Body of pancreas (tissue), 4 donors: ENCODE measurements around the gene BICD2. TPM values are rescaled to one million over a fixed set of nuclear protein-coding genes. Genes with fewer than 3 reads are reported as not detected.
A peak's percentile ranks its signal among the peaks of the same experiment; 100 is the strongest.

Experiments
- ATAC-seq: fragments of 150-250 bp; one replicate; pipeline ENCODE4 v1.9.1; 2016
- DNase-seq, 4 donors: peaks; one replicate each; pipeline ENCODE4 v3.0.0-alpha.2; 2019
- H3K27ac ChIP-seq, 4 donors: fragments of 200-600 bp; sonication (generic); 1 replicate in 3 of 4; 2 replicates in 1 of 4; pipeline versions ENCODE4 v1.5.1 to v1.6.1; 2016 to 2019; ENCODE audit warnings: mild to moderate bottlenecking in 1 of 4, mixed read lengths in 1 of 4, moderate library complexity in 1 of 4
- H3K27me3 ChIP-seq, 2 donors: fragments of 200-600 bp; sonication (generic); one replicate each; pipeline ENCODE4 v1.6.0; 2016; ENCODE audit warnings: mild to moderate bottlenecking in 1 of 2
- H3K36me3 ChIP-seq, 2 donors: fragments of 200-600 bp; sonication (generic); replicated peaks in 1 of 2; 2 replicates each; pipeline ENCODE4 v1.5.1; 2016; ENCODE audit warnings: low read depth in 2 of 2; ENCODE audit not compliant: insufficient read depth in 1 of 2
- H3K4me1 ChIP-seq: fragments of 200-600 bp; sonication (generic); one replicate; pipeline ENCODE4 v1.6.0; 2016
- H3K4me3 ChIP-seq, 2 donors: fragments of 200-600 bp; sonication (generic); 1 replicate in 1 of 2; 2 replicates in 1 of 2; pipeline ENCODE4 v1.5.1; 2016 to 2019
- H3K9me3 ChIP-seq, 3 donors: fragments of 200-600 bp; sonication (generic); 1 replicate in 2 of 3; 2 replicates in 1 of 3; pipeline ENCODE4 v1.5.1; 2016
- CTCF ChIP-seq, 7 experiments: fragments of 450-650 bp in 4 of 7; fragments of 200-600 bp in 3 of 7; sonication (generic) in 3 of 7; IDR thresholded peaks; one replicate each; pipeline ENCODE4 v1.5.1; 2016 to 2019; ENCODE audit warnings: antibody characterized with exemption in 7 of 7
- POLR2A ChIP-seq, 3 donors: fragments of 450-650 bp; IDR thresholded peaks; one replicate each; pipeline ENCODE4 v1.6.1; 2016; ENCODE audit warnings: antibody characterized with exemption in 3 of 3, mild to moderate bottlenecking in 2 of 3
- WGBS, 2 donors: methylation state at CpG; one replicate each; pipeline ENCODE4 v1.1.5; 2017; 5-methylcytosine and 5-hydroxymethylcytosine counted together
- intact Hi-C: fragments of 100-400 bp; cut with DNase I; formaldehyde crosslinking; loops from one replicate; pipeline ENCODE4 v1.15.1; 2023
- total RNA-seq, 2 donors: library from RNA; depleted of rRNA; stranded (reverse); fragments of >200 nt; gene quantifications; one replicate each; pipeline ENCODE4 v1.1.0, GENCODE V29; 2016

Gene BICD2
- total RNA-seq, 2 donors from 2014 or later, result 16.1 to 16.8 TPM

GRCh38 chr9:92722386-92723298, 42.0 kb downstream of the BICD2 start:
- no peaks in the 10 kb centered on the region for H3K4me1 ChIP-seq
- no peaks in the 10 kb centered on the region for H3K9me3 ChIP-seq
- peak in 1 of 4 donors; percentile 9 for DNase-seq
- intact Hi-C loops, result no loop called here
- WGBS, 2 donors, result 84 to 87% methylated on average over 15 to 16 of the region's 16 CpGs
- H3K36me3 ChIP-seq, result peaks cover 20 to 34% of the 10 kb centered on the region in 2 donors
- no peaks in the 10 kb centered on the region for H3K27me3 ChIP-seq
- ATAC-seq, result no peak
- TF ChIP-seq POLR2A (IDR thresholded peaks at IDR 0.05), result no peak
- TF ChIP-seq CTCF (IDR thresholded peaks at IDR 0.05), result no peak
- no peak overlapping the region for H3K27ac ChIP-seq
- no peak overlapping the region for H3K4me3 ChIP-seq

- Histone ChIP-seq H3K36me3 (peaks cover 24 to 37% of the 10 kb centered on the region in 2 donors), H3K27me3 (no peaks in the 10 kb centered on the region), H3K27ac (no peak overlapping the region), H3K4me1 (no peaks in the 10 kb centered on the region), H3K4me3 (no peak overlapping the region), H3K9me3 (no peaks in the 10 kb centered on the region)
- intact Hi-C loops, result no loop called here
- ATAC-seq (no peak), DNase-seq (no peak)
- TF ChIP-seq CTCF (IDR thresholded peaks at IDR 0.05) (no peak), POLR2A (IDR thresholded peaks at IDR 0.05) (no peak)
- 85 to 92% methylated on average over 6 to 7 of the region's 7 CpGs for WGBS, 2 donors
Observed at GRCh38 chr9:92721548-92721947, 43.1 kb downstream of the BICD2 start.

- H3K9me3 ChIP-seq, result no peaks in the 10 kb centered on the region
- no peaks in the 10 kb centered on the region for H3K4me1 ChIP-seq
- H3K27me3 ChIP-seq, result no peaks in the 10 kb centered on the region
- DNase-seq (peak in 1 of 4 donors; percentile 6), ATAC-seq (no peak)
- intact Hi-C loops, result no loop called here
- no peak for TF ChIP-seq POLR2A (IDR thresholded peaks at IDR 0.05)
- no peak for TF ChIP-seq CTCF (IDR thresholded peaks at IDR 0.05)
- WGBS, 2 donors, result 84 to 85% methylated on average over 8 of the region's 8 CpGs
- no peak overlapping the region for H3K4me3 ChIP-seq
- H3K27ac ChIP-seq, result no peak overlapping the region
- H3K36me3 ChIP-seq, result peaks cover 24 to 37% of the 10 kb centered on the region in 2 donors
Observed at GRCh38 chr9:92720807-92721535, 43.7 kb downstream of the BICD2 start.

GRCh38 chr9:92720209-92720765, 44.3 kb downstream of the BICD2 start:
- TF ChIP-seq CTCF (IDR thresholded peaks at IDR 0.05) (no peak), POLR2A (IDR thresholded peaks at IDR 0.05) (no peak)
- no peaks in the 10 kb centered on the region for H3K27me3 ChIP-seq
- no peaks in the 10 kb centered on the region for H3K9me3 ChIP-seq
- peak in 1 of 4 donors; percentile 6 for DNase-seq
- 94 to 95% methylated on average over 24 of the region's 24 CpGs for WGBS, 2 donors
- no peak overlapping the region for H3K4me3 ChIP-seq
- intact Hi-C loops, result no loop called here
- no peaks in the 10 kb centered on the region for H3K4me1 ChIP-seq
- no peak for ATAC-seq
- H3K36me3 ChIP-seq, result peaks cover 24 to 37% of the 10 kb centered on the region in 2 donors
- H3K27ac ChIP-seq, result no peak overlapping the region
